Hepatocyte (in vitro differentiated cells): Measurements from ENCODE around the gene OTX1.

Experiments
- CTCF ChIP-seq: fragments of 200-600 bp; sonication (generic); IDR thresholded peaks from 2 replicates; pipeline ENCODE4 v1.5.1; 2016; ENCODE audit warnings: antibody characterized with exemption, mild to moderate bottlenecking; ENCODE audit not compliant: poor library complexity
- EZH2 ChIP-seq: fragments of 200-600 bp; sonication (generic); IDR thresholded peaks from 2 replicates; pipeline ENCODE4 v1.6.1; 2016; ENCODE audit warnings: antibody characterized with exemption, mild to moderate bottlenecking, borderline replicate concordance
- EZH2phosphoT487 ChIP-seq: fragments of 200-600 bp; sonication (generic); IDR thresholded peaks from one replicate; pipeline ENCODE4 v1.6.1; 2018; ENCODE audit warnings: antibody characterized with exemption, mild to moderate bottlenecking, low read depth, moderate library complexity; ENCODE audit not compliant: unreplicated experiment, severe bottlenecking

DNA sequence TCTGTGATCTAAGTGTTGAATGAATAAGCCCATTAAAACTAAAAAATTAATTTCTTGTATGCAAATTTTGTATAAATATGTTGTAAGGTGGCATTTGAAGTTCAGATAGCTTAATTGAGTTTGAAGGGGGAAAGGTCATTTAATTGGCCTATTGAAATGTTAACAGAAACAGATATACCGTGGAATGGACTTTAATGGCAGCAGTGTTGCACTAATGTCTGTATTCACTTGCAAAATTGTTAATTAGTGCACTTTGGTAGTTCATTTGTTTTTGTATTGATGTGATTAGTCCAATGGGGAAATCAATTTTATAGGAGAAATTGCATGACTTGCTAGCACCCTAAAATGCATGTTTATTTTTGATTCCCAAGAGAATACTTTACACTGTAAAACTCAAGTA is 41.8 kb upstream of the OTX1 start:
- TF ChIP-seq CTCF (no peak), EZH2phosphoT487 (no peak), EZH2 (no peak)
